ENCODE measurements around the gene OSBPL5. TPM values are rescaled to one million over a fixed set of nuclear protein-coding genes. Genes with fewer than 3 reads are reported as not detected.

The OSBPL5 gene
- total and polyA plus RNA-seq, 4 experiments from 2014 or later, result 0.75 to 5.2 (median 2.9) TPM

DNA sequence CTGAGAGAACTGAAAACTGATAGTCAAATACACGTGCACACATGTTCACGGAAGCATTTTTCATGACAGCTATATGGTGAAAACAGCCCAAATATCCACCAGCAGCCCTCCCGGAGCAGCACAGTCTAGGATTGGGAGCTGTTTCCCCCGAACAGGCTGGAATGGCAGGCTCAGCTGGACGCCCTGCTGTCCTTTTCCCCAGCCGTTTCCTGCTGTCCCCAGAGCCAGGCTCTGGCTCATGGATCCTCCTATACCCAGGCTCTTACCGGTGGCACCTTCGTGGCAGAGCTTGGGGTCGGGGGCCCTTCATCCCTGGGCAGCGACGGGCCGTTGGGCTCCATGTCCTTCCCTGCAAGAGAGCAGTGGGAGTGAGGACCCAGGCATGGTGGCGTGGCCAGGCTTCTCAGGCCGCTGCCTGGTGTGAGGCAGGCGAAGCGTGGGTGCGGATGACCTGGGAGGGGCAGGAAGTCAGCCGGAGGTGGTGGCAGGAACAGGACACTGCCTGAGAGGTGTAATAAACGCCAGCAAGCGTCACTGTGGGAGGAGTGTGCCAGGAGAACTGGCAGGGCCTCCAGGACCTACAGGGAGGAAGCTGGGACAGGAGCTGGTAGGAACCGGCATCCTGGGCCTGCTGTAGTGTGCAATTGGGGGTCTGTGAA, 38.8 kb downstream of the OSBPL5 start:
- no peak overlapping the region for H3K4me3 Mint-ChIP-seq

DNA sequence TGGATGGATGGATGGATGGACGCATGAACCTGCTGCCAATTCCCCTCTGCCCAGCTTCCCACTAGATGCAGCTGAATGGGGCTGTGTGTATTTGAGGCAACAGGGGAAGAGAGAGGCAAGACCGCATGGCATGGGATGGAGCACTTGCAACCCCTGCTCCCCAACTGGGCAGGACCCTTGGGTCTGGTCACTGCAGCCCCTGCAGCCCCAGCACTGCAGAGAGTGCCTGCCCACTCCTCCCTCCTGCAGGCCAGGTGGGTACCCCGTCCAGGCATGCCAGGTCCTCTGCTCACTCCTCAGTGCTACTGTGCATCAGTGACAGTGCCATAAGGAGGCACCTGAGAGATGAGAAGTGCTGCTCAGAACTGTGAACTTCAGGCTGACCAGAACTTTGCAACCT, 40.3 kb downstream of the OSBPL5 start:
- Mint-ChIP-seq H3K36me3 (no peaks in the 10 kb centered on the region), H3K9me3 (peaks cover 0 to 2% (median 0%) of the 10 kb centered on the region in 8 donors), H3K4me1 (no peaks in the 10 kb centered on the region), H3K27me3 (no peaks in the 10 kb centered on the region), H3K27ac (no peak overlapping the region), H3K4me3 (no peak overlapping the region)
- H3K4me1 ChIP-seq (ENCODE audit: insufficient read depth, low read length), result no peaks in the 10 kb centered on the region
- intact Hi-C loops (cut with micrococcal nuclease), result no loop called here
- ChIA-PET POLR2A (ENCODE audit: partially characterized antibody) (no interaction called here), CTCF (ENCODE audit: partially characterized antibody) (no interaction called here)
- no peaks in the 10 kb centered on the region for H3K9me3 ChIP-seq (ENCODE audit: control insufficient read depth in 1 of 2, low read length in 2 of 2)
- no peak overlapping the region for H3K27ac ChIP-seq (ENCODE audit: low read depth, low read length)
- H3K4me3 ChIP-seq (ENCODE audit: low read length in 2 of 2), result no peak overlapping the region
- no peaks in the 10 kb centered on the region for H3K27me3 ChIP-seq (ENCODE audit: insufficient read depth, low read length)
- DNase-seq, result no peak
- H3K36me3 ChIP-seq (ENCODE audit: insufficient read depth, low read length), result no peaks in the 10 kb centered on the region

More for the DNA sequence above, 38.8 kb downstream of the OSBPL5 start:
- no peak overlapping the region for H3K4me3 ChIP-seq (ENCODE audit: low read length in 2 of 2)
- Mint-ChIP-seq H3K4me1 (no peaks in the 10 kb centered on the region), H3K27ac (no peak overlapping the region), H3K27me3 (no peaks in the 10 kb centered on the region), H3K9me3 (peaks cover 0 to 2% (median 0%) of the 10 kb centered on the region in 8 donors), H3K36me3 (no peaks in the 10 kb centered on the region)
- intact Hi-C loops (cut with micrococcal nuclease), result no loop called here
- no peak for DNase-seq
- H3K36me3 ChIP-seq (ENCODE audit: insufficient read depth, low read length), result no peaks in the 10 kb centered on the region
- H3K4me1 ChIP-seq (ENCODE audit: insufficient read depth, low read length), result no peaks in the 10 kb centered on the region
- H3K27ac ChIP-seq (ENCODE audit: low read depth, low read length), result no peak overlapping the region
- H3K27me3 ChIP-seq (ENCODE audit: insufficient read depth, low read length), result no peaks in the 10 kb centered on the region
- CTCF ChIA-PET (ENCODE audit: partially characterized antibody), result no interaction called here
- H3K9me3 ChIP-seq (ENCODE audit: control insufficient read depth in 1 of 2, low read length in 2 of 2), result no peaks in the 10 kb centered on the region
- POLR2A ChIA-PET (ENCODE audit: partially characterized antibody), result no interaction called here

DNA sequence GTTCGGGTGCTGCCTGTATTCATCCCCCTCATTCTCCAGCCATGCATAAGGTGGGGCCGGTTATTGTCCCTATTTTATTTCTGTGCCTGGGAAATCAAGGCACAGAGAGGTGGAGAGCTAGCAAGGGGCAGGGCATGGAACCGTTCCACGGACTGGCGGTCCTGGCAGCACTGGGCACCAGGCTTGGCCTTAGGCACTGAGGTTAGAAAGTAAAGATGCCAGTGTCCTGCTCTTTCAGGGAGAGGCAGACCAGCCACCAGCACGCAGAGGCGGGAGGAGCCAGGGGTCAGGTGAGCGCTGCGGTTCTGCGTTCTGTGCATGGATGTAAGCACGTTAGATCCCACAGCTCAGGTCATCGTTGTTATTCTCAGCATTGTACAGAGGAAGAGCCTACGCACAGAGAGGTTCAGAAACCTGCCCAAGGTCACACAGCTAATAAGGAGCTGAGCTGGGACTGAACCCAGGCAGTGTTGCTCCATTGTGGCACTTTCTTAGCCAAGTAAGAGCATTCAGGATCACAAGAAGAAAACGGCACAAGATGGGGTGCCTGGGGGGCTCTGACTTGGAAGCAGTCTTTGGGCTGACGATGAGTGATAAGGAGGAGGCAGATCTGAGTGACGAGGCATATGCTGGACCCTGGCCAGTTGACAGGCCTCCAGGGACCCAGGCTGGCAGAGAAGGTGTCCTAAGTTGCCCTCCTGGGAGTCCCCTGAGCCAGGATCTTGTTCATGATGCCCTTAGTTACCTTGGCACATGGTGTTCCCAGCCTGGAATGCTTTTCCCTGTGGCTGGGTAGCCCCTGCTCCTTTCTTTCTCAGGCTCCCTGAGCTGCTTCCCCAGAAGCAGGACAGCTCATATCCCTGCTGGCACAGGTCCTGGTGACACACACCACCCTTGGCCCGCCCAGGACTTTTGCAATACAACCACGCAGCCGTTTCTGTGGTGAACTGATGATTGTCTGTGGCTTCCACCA, 41.1 kb downstream of the OSBPL5 start:
- Histone ChIP-seq H3K36me3 (ENCODE audit: insufficient read depth, low read length) (no peaks in the 10 kb centered on the region), H3K27me3 (ENCODE audit: insufficient read depth, low read length) (no peaks in the 10 kb centered on the region), H3K4me1 (ENCODE audit: insufficient read depth, low read length) (no peaks in the 10 kb centered on the region), H3K9me3 (ENCODE audit: control insufficient read depth in 1 of 2, low read length in 2 of 2) (no peaks in the 10 kb centered on the region), H3K4me3 (ENCODE audit: low read length in 2 of 2) (no peak overlapping the region), H3K27ac (ENCODE audit: low read depth, low read length) (no peak overlapping the region)
- no peak for DNase-seq
- Mint-ChIP-seq H3K9me3 (peaks cover 0 to 2% (median 0%) of the 10 kb centered on the region in 8 donors), H3K36me3 (no peaks in the 10 kb centered on the region), H3K27ac (no peak overlapping the region), H3K4me3 (no peak overlapping the region), H3K4me1 (no peaks in the 10 kb centered on the region), H3K27me3 (no peaks in the 10 kb centered on the region)
- intact Hi-C loops (cut with micrococcal nuclease), result no loop called here
- ChIA-PET CTCF (ENCODE audit: partially characterized antibody) (no interaction called here), POLR2A (ENCODE audit: partially characterized antibody) (no interaction called here)

DNA sequence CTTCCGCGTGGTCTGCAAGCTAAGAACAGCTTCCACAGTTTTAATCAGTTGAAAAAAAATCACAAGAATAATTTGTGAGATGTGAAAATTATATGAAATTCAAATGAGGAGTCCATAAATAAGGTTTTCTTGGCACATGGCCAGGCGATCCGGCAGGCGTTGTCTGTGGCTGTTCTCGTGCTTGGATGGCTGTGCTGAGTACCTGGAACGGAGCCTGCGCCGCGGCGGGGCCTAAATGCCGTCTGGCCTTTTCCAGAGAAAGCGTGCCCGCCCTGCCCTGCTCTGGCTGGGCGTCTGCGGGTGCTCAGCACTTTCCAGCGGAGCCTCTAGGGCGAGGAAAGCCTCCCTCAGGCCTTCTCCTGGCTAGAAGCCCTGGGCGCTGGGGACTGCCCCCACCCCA, 41.8 kb downstream of the OSBPL5 start:
- Mint-ChIP-seq H3K4me3 (no peak overlapping the region), H3K9me3 (peaks cover 0 to 2% (median 0%) of the 10 kb centered on the region in 8 donors), H3K36me3 (no peaks in the 10 kb centered on the region), H3K27ac (no peak overlapping the region), H3K27me3 (no peaks in the 10 kb centered on the region), H3K4me1 (no peaks in the 10 kb centered on the region)
- ChIA-PET CTCF (ENCODE audit: partially characterized antibody) (no interaction called here), POLR2A (ENCODE audit: partially characterized antibody) (no interaction called here)
- no peaks in the 10 kb centered on the region for H3K27me3 ChIP-seq (ENCODE audit: insufficient read depth, low read length)
- H3K4me3 ChIP-seq (ENCODE audit: low read length in 2 of 2), result no peak overlapping the region
- DNase-seq, result no peak
- intact Hi-C loops (cut with micrococcal nuclease), result no loop called here
- H3K9me3 ChIP-seq (ENCODE audit: control insufficient read depth in 1 of 2, low read length in 2 of 2), result no peaks in the 10 kb centered on the region
- H3K36me3 ChIP-seq (ENCODE audit: insufficient read depth, low read length), result no peaks in the 10 kb centered on the region
- H3K27ac ChIP-seq (ENCODE audit: low read depth, low read length), result no peak overlapping the region
- no peaks in the 10 kb centered on the region for H3K4me1 ChIP-seq (ENCODE audit: insufficient read depth, low read length)

DNA sequence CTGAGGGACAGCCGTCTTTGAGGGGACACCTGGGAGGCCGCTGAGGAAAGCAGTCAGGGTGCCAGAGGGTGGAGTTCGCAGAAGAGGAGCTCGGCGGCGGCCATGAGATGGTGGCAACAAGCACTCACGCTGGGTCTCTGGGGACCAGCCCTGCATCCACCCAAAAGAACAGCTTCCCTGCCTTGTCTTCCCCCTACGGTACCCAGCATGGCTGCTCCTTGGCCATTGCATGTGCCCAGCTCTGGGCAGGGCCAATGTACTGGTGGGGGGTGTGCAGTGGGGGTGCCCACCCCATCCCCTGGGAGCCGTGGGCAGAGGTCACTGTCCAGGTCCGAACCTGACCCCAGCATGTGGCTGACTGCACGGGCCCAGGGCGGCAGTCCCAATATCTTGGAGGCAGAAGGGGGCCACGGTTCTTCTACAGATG, 42.3 kb downstream of the OSBPL5 start:
- Mint-ChIP-seq H3K27ac (no peak overlapping the region), H3K27me3 (no peaks in the 10 kb centered on the region), H3K4me3 (no peak overlapping the region), H3K4me1 (no peaks in the 10 kb centered on the region), H3K36me3 (peaks cover 0 to under 1% of the 10 kb centered on the region in 2 donors), H3K9me3 (peaks cover 0 to 2% (median 0%) of the 10 kb centered on the region in 8 donors)
- Histone ChIP-seq H3K27ac (ENCODE audit: low read depth, low read length) (no peak overlapping the region), H3K36me3 (ENCODE audit: insufficient read depth, low read length) (no peaks in the 10 kb centered on the region), H3K4me3 (ENCODE audit: low read length in 2 of 2) (no peak overlapping the region), H3K9me3 (ENCODE audit: control insufficient read depth in 1 of 2, low read length in 2 of 2) (no peaks in the 10 kb centered on the region), H3K27me3 (ENCODE audit: insufficient read depth, low read length) (no peaks in the 10 kb centered on the region), H3K4me1 (ENCODE audit: insufficient read depth, low read length) (no peaks in the 10 kb centered on the region)
- no peak for DNase-seq
- intact Hi-C loops (cut with micrococcal nuclease), result no loop called here
- ChIA-PET POLR2A (ENCODE audit: partially characterized antibody) (no interaction called here), CTCF (ENCODE audit: partially characterized antibody) (no interaction called here)

DNA sequence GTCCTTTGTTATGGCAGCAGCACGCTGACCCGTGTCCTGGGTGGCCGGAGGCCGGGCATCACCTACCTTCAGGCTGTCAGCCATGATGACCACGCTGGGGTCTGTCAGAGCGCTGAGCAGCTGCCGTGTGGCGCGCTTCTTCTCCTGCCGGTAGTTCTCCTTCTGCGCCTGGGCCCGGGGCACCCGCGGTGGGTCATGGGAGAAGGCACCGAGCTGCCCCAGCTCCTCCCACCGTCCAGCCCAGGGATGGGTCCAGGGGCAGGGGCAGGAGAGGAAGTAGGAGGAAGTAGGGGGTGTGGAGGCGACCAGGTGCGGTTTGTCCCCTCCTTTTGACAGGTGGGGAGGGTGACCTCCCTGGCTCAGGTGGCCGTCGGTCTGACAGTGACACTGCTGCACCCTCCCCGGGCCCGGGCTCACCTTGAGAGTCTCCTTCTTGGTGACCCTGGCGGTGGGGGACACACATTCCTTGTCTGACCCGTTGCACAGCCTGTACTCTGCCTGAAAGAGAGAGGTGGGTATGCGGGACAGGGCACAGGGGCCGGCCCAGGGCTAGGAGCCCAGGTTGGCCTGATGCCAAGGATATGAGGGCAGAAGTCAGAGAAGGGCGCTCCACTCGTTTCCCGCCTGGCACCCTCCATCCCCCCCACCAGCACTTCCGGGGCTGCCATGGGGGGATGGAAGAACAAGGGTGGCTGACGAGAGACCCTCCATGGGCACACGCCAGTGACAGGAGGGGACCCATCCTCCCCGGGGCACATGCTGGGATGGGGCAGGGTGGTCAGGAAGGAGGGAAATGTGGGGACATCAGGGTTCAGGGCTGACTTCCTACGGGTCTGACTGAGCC, 43.0 kb downstream of the OSBPL5 start:
- ChIA-PET CTCF (ENCODE audit: partially characterized antibody) (no interaction called here), POLR2A (ENCODE audit: partially characterized antibody) (no interaction called here)
- peaks cover 0 to 2% (median 0%) of the 10 kb centered on the region in 8 donors for H3K9me3 Mint-ChIP-seq
- DNase-seq, result no peak
- no peaks in the 10 kb centered on the region for H3K4me1 Mint-ChIP-seq
- no peak overlapping the region for H3K4me3 ChIP-seq (ENCODE audit: low read length in 2 of 2)
- no peaks in the 10 kb centered on the region for H3K27me3 ChIP-seq (ENCODE audit: insufficient read depth, low read length)
- H3K27ac Mint-ChIP-seq, result no peak overlapping the region
- H3K9me3 ChIP-seq (ENCODE audit: control insufficient read depth in 1 of 2, low read length in 2 of 2), result no peaks in the 10 kb centered on the region
- H3K36me3 Mint-ChIP-seq, result peaks cover 0 to 3% of the 10 kb centered on the region in 2 donors
- intact Hi-C loops (cut with micrococcal nuclease), result no loop called here
- no peak overlapping the region for H3K4me3 Mint-ChIP-seq
- H3K4me1 ChIP-seq (ENCODE audit: insufficient read depth, low read length), result no peaks in the 10 kb centered on the region
- no peaks in the 10 kb centered on the region for H3K36me3 ChIP-seq (ENCODE audit: insufficient read depth, low read length)
- H3K27ac ChIP-seq (ENCODE audit: low read depth, low read length), result no peak overlapping the region
- no peaks in the 10 kb centered on the region for H3K27me3 Mint-ChIP-seq

DNA sequence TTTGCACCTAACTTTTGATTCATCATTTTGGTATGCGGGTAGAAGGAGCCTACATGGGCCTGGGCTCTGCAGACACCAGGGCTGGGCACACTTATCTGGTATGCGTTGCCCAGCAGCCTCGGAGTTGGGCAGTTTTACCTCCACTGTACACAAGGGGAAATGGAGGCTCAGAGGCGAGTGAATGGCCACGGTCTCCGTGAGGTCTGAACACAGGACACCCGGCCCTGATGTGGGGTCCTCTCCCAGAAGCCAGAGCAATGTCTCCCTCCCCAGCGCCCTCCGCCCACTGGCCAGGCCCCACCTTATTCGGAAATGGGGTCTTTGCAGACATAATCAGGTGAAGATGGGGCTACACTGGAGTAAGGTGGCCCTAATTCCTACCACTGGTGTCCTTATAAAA, 43.7 kb downstream of the OSBPL5 start:
- no peaks in the 10 kb centered on the region for H3K27me3 Mint-ChIP-seq
- ChIA-PET CTCF (ENCODE audit: partially characterized antibody) (no interaction called here), POLR2A (ENCODE audit: partially characterized antibody) (interaction anchor here (0.7 kb wide), 1 partner anchor 230 kb away, joined by 4 read pairs; no protein-coding TSS in a partner anchor)
- H3K36me3 Mint-ChIP-seq, result peaks cover 0 to 3% of the 10 kb centered on the region in 2 donors
- no peaks in the 10 kb centered on the region for H3K4me1 ChIP-seq (ENCODE audit: insufficient read depth, low read length)
- no peaks in the 10 kb centered on the region for H3K27me3 ChIP-seq (ENCODE audit: insufficient read depth, low read length)
- H3K4me3 ChIP-seq (ENCODE audit: low read length in 2 of 2), result no peak overlapping the region
- no peak overlapping the region for H3K27ac Mint-ChIP-seq
- peaks cover 0 to 2% (median 0%) of the 10 kb centered on the region in 8 donors for H3K9me3 Mint-ChIP-seq
- no peak for DNase-seq
- H3K36me3 ChIP-seq (ENCODE audit: insufficient read depth, low read length), result no peaks in the 10 kb centered on the region
- intact Hi-C loops (cut with micrococcal nuclease), result no loop called here
- no peak overlapping the region for H3K27ac ChIP-seq (ENCODE audit: low read depth, low read length)
- H3K9me3 ChIP-seq (ENCODE audit: control insufficient read depth in 1 of 2, low read length in 2 of 2), result no peaks in the 10 kb centered on the region
- H3K4me1 Mint-ChIP-seq, result no peaks in the 10 kb centered on the region
- H3K4me3 Mint-ChIP-seq, result no peak overlapping the region
